Measurements from ENCODE around the gene ERF. TPM values are rescaled to one million over a fixed set of nuclear protein-coding genes. Genes with fewer than 3 reads are reported as not detected.

Gene ERF
- total and polyA plus RNA-seq, 7 donors: 18.6 to 42.8 (median 23.6) TPM

DNA sequence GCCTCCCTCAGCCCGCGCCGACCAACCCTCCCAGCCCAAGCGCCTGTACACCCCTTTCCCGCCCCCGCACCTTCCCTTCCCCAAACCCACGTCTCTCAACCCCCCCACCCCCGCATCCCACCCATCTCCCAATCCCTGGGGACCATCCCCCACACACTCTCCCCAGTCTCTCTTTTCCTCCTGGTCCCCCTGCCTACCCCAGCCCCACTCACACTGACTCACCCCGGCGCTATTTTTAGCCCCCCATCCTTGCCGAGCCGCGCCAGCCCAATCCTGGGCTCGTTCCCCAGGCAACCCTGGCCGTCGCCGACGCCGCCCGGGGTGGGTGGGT lies 25.9 kb upstream of the ERF start:
- H3K9me3 ChIP-seq: no peaks in the 10 kb centered on the region
- TF ChIP-seq POLR2A (IDR thresholded peaks at IDR 0.05): no peak
- no peak for TF ChIP-seq POLR2AphosphoS5 (IDR thresholded peaks at IDR 0.05)
- TF ChIP-seq, protein P1, sequence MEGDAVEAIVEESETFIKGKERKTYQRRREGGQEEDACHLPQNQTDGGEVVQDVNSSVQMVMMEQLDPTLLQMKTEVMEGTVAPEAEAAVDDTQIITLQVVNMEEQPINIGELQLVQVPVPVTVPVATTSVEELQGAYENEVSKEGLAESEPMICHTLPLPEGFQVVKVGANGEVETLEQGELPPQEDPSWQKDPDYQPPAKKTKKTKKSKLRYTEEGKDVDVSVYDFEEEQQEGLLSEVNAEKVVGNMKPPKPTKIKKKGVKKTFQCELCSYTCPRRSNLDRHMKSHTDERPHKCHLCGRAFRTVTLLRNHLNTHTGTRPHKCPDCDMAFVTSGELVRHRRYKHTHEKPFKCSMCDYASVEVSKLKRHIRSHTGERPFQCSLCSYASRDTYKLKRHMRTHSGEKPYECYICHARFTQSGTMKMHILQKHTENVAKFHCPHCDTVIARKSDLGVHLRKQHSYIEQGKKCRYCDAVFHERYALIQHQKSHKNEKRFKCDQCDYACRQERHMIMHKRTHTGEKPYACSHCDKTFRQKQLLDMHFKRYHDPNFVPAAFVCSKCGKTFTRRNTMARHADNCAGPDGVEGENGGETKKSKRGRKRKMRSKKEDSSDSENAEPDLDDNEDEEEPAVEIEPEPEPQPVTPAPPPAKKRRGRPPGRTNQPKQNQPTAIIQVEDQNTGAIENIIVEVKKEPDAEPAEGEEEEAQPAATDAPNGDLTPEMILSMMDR (IDR thresholded peaks at IDR 0.05): no peak
- no peak for TF ChIP-seq EP300 (IDR thresholded peaks at IDR 0.05)
- H3K36me3 ChIP-seq: no peaks in the 10 kb centered on the region
- no peaks in the 10 kb centered on the region for H3K27me3 ChIP-seq
- intact Hi-C loops (cut with DNase I): loop anchor here (2.0 kb wide), 1 partner anchor 26 kb away; the partner anchor contains the start of gene ERF
- 2% methylated on average over 20 of the region's 20 CpGs for WGBS, 2 donors
- no peak for DNase-seq
- peaks cover 0 to 89% (median 74%) of the 10 kb centered on the region in 4 donors for H3K4me1 ChIP-seq
- peak overlapping the region; percentile 66 to 80 (median 73) for H3K4me3 ChIP-seq
- peak overlapping the region; percentile 94 to 99 (median 96) for H3K27ac ChIP-seq

DNA sequence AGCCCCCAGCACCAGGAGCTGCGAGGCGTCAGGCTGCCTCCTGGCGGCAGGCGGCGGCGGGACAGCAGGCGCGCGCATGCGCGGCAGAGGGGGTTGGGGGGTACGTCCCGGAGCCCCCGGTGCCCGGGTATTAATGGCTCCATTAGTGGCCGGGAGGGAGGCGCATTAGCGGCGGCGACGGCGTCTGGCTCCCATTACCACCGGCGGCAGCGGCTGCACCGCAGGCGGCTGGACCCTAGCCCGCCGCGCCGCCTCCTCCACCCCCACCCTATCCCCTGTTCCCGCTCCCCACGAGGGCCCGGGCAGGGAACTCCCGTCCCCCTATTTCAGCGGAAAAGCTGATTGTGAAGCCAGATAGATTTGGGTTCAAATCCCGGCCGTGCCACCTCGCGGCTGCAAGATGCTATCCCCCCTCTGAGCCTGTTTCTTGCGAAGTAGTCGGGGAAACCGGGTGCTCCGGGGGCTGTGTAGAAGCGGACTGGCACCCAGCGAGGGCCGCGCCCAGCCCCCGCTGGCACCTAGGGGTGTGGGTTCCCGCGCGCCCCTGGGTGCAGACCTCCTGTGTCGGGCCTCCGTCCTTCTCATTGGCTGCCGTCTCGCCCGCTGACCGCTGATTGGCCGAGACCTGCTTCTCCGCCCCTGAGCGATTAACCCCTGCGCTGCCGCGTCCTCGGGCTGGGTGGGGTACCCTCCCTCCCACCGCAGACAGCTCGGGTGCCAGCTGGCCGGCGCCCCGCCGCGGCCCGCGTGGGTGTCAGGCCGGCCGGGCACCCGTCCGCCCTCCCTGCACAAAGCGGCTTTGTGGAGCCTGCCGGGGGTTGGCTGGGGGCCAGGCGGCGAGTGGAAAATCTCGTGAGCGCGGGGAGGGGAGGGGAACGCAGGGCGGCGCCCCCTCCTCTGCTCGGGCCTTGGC lies 25.2 kb upstream of the ERF start:
- H3K27me3 ChIP-seq: no peaks in the 10 kb centered on the region
- H3K4me1 ChIP-seq: peaks cover 0 to 89% (median 70%) of the 10 kb centered on the region in 4 donors
- peak; percentile 98 for DNase-seq
- 0 to 1% methylated on average over 89 of the region's 89 CpGs for WGBS, 2 donors
- TF ChIP-seq POLR2AphosphoS5 (IDR thresholded peaks at IDR 0.05) (peak; percentile 48 to 71 (median 65)), EP300 (IDR thresholded peaks at IDR 0.05) (no peak), POLR2A (IDR thresholded peaks at IDR 0.05) (peak; percentile 11 to 26)
- TF ChIP-seq, protein P1 (IDR thresholded peaks at IDR 0.05): peak; percentile 94 to 99 (median 98)
- H3K36me3 ChIP-seq: no peaks in the 10 kb centered on the region
- intact Hi-C loops (cut with DNase I): loop anchor here (1.0 to 2.0 kb wide), 2 partner anchors 25 to 34 kb away; partner anchors contain the start of gene ERF
- H3K27ac ChIP-seq: peak overlapping the region; percentile 94 to 99 (median 96)
- H3K9me3 ChIP-seq: no peaks in the 10 kb centered on the region
- H3K4me3 ChIP-seq: peak overlapping the region; percentile 66 to 80 (median 73)

DNA sequence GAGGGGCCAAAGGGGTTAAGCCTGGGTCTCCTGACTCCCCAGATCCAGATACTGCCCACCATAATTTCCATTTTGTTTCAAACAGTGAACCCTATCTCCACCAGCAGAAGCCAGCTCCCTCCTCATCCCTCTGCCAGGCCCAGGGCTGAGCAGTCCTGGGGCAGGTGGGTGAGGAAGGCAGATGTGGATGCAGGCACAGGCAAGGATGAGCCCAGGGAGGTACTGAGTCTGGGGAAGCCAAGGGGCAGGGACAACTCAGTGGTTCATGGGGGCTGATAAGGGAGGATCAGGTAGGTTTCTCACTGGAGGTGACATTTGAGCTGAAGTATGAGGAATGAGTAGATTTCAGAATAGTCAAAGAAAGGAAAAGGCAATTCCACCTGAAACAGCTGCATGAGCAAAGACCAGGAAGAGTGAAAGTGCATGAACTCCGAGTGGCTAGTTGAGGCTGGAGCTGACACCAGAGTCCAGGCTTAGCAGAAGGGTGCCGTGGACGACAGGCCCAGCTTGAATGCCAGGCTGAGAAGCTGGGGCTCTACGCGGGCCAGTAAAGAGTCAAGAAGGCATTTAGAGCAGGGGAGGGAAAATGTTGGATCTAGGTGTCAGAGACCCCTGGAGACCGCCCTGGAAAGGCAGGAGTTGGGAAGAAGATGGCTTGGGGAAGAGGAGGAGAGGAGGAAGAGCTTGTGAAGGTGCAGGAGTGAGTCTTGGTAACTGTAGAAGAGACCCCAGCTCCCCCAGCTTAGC lies 24.4 kb upstream of the ERF start:
- TF ChIP-seq POLR2A (IDR thresholded peaks at IDR 0.05) (no peak), EP300 (IDR thresholded peaks at IDR 0.05) (no peak), POLR2AphosphoS5 (IDR thresholded peaks at IDR 0.05) (no peak)
- TF ChIP-seq, protein P1 (IDR thresholded peaks at IDR 0.05): no peak
- 17 to 20% methylated on average over 6 of the region's 6 CpGs for WGBS, 2 donors
- peak; percentile 72 for DNase-seq
- H3K27me3 ChIP-seq: no peaks in the 10 kb centered on the region
- peaks cover 0 to 89% (median 72%) of the 10 kb centered on the region in 4 donors for H3K4me1 ChIP-seq
- H3K36me3 ChIP-seq: peaks cover 0 to 8% (median 3%) of the 10 kb centered on the region in 4 donors
- peak overlapping the region; percentile 94 to 99 (median 96) for H3K27ac ChIP-seq
- intact Hi-C loops (cut with DNase I): loop anchor here (1.0 kb wide), 1 partner anchor 33 kb away; no protein-coding TSS in a partner anchor
- no peaks in the 10 kb centered on the region for H3K9me3 ChIP-seq
- H3K4me3 ChIP-seq: peak overlapping the region; percentile 66 to 80 (median 73)

DNA sequence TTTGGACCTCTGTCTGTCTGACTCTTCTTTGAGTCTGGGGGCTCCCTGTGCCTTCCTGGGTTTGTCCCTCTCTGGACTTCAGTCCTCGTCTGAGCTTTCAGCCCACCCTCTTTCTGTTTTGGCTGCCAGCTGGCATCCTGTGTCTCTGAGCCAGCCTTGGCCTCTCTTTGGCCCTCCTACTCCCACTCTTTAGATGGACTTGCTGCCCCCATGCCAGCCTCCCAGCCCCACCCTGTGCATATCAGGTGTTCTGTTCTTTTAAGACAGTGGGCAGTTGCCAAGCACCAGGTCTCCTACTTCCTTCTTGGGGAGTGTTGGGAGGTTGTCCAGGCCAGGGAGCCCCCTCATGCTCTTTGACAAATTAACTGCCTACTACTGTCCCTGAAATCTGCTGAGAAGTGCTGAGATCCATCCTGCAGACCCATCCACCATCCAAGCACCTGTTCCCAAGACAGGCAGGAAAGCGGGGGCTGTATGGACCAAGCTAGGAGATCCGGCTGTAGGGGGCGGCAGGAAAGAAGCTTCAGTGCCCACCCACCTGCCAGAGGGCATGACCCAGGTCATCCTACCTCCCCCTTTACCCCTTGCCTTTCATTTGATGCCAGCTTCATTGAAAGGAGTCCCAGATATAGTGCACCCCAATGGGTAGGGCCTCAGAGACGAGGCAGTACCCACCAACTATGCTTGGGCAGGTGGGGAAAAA lies 23.7 kb upstream of the ERF start:
- H3K4me3 ChIP-seq: no peak overlapping the region
- peak overlapping the region; percentile 94 to 99 (median 96) for H3K27ac ChIP-seq
- WGBS, 2 donors: 74 to 76% methylated on average over 5 of the region's 5 CpGs
- intact Hi-C loops (cut with DNase I): loop anchor here (1.0 kb wide), 1 partner anchor 32 kb away; no protein-coding TSS in a partner anchor
- DNase-seq: peak; percentile 72
- TF ChIP-seq EP300 (IDR thresholded peaks at IDR 0.05) (no peak), POLR2AphosphoS5 (IDR thresholded peaks at IDR 0.05) (no peak), POLR2A (IDR thresholded peaks at IDR 0.05) (no peak)
- TF ChIP-seq, protein P1 (IDR thresholded peaks at IDR 0.05): no peak
- peaks cover 5 to 15% (median 10%) of the 10 kb centered on the region in 4 donors for H3K36me3 ChIP-seq
- H3K4me1 ChIP-seq: peaks cover 0 to 89% (median 74%) of the 10 kb centered on the region in 4 donors
- no peaks in the 10 kb centered on the region for H3K9me3 ChIP-seq
- H3K27me3 ChIP-seq: no peaks in the 10 kb centered on the region

All from sigmoid colon (tissue), 7 donors.